ENCODE results near the gene EIF4B.

EIF4B gene

DNA sequence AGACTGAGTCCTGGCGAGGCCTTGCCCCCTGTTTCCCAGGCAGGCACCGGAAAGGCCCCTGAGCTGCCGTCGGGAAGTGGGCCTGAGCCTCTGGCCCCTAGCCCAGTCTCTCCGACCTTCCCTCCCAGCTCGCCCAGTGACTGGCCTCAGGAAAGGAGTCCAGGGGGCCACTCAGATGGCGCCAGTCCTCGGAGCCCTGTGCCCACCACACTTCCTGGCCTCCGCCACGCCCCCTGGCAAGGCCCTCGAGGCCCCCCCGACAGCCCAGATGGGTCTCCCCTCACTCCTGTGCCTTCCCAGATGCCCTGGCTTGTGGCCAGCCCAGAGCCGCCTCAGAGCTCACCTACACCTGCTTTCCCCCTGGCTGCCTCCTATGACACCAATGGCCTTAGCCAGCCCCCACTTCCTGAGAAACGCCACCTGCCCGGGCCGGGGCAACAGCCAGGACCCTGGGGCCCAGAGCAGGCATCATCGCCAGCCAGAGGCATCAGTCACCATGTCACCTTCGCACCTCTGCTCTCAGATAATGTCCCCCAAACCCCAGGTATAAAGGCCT is 54.5 kb downstream of the EIF4B start:
- DNase-seq = no peak

GRCh38 chr12:53061404-53062010 is 55.3 kb downstream of the EIF4B start:
- no peak for DNase-seq

GRCh38 chr12:53062011-53062961 is 56.0 kb downstream of the EIF4B start:
- DNase-seq = no peak

DNA sequence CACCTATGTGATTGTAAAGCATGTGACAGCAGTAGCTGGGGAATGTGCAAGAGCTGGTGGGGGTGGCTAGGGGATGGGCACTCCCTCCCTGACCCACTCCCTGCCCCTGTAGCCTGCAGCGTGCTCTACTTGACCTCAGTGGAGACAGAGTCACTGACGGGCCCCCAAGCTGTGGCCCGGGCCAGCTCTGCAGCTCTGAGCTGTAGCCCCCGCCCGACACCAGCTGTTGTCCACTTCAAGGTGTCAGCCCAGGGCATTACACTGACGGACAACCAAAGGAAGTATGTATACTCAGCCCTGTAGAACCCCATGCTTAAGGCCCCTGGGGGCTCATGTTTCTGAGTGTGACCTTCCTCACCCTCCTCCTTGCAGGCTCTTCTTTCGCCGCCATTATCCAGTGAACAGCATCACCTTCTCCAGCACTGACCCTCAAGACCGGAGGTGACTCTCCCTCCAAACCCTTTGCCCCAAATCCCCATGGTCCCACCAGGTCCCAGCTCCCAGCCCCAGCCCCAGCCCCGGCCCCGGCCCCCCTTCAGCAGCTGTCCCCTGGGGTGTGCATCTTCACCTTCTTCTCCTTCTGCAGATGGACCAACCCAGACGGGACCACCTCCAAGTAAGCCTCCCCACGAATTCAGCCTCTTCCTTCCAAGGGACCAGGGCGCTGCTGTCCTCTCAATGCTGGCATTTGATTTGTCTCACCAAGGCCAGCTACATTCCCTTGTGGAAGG is 56.9 kb downstream of the EIF4B start:
- no peak for DNase-seq

- DNase-seq = no peak
Observed at GRCh38 chr12:53063708-53064612, 57.7 kb downstream of the EIF4B start.

DNA sequence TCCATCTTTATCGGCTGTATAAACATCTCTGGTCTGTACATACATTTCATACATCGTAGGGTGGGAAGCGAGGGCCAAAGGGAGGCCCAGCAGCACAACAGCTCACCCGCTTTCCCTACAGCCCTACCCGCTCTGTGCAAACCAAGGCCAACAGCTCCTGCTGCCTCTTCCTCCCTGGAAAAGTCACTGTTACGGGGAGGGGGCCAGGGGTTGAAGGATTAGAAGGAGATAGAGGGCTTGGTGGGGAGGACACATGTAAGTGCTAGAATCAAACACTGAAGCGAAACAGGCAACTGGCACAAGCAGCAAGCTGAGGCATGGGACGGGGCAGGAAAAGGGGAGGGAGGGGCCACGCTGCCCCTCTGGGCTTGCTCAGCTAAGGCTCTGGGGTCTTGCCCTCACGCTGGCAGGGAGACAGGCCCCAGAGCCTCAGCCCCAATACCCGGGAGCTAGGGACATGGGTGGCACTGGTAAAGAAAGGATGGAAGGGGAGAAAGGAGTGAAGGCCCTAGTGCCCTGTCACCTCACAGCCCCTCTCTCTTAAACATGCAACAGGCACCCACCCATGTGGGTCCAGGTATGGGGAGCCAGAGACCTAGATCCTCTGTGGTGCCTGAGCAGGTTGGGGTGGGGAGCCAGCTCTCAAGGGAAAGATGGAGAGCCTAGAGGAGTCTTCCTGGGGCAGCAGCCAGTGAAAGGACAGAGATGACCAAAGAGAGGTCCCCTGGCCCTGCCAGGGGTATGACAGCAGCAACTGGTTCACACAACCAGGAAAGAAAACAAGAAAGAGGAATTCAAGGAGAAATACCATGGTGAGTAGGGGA is 58.6 kb downstream of the EIF4B start:
- DNase-seq = no peak

GRCh38 chr12:53065470-53065869 is 59.2 kb downstream of the EIF4B start:
- no peak for DNase-seq

GRCh38 chr12:53065975-53066931 is 60.0 kb downstream of the EIF4B start:
- DNase-seq = peak; percentile 71

GRCh38 chr12:53067074-53067992 is 61.1 kb downstream of the EIF4B start:
- no peak for DNase-seq

GRCh38 chr12:53067993-53068770 is 61.9 kb downstream of the EIF4B start:
- no peak for DNase-seq

- no peak for DNase-seq
Observed at GRCh38 chr12:53068811-53069585, 62.7 kb downstream of the EIF4B start.

GRCh38 chr12:53069621-53070410 is 63.6 kb downstream of the EIF4B start:
- DNase-seq = no peak

- DNase-seq = no peak
Observed at GRCh38 chr12:53070877-53071492, 64.7 kb downstream of the EIF4B start.

DNA sequence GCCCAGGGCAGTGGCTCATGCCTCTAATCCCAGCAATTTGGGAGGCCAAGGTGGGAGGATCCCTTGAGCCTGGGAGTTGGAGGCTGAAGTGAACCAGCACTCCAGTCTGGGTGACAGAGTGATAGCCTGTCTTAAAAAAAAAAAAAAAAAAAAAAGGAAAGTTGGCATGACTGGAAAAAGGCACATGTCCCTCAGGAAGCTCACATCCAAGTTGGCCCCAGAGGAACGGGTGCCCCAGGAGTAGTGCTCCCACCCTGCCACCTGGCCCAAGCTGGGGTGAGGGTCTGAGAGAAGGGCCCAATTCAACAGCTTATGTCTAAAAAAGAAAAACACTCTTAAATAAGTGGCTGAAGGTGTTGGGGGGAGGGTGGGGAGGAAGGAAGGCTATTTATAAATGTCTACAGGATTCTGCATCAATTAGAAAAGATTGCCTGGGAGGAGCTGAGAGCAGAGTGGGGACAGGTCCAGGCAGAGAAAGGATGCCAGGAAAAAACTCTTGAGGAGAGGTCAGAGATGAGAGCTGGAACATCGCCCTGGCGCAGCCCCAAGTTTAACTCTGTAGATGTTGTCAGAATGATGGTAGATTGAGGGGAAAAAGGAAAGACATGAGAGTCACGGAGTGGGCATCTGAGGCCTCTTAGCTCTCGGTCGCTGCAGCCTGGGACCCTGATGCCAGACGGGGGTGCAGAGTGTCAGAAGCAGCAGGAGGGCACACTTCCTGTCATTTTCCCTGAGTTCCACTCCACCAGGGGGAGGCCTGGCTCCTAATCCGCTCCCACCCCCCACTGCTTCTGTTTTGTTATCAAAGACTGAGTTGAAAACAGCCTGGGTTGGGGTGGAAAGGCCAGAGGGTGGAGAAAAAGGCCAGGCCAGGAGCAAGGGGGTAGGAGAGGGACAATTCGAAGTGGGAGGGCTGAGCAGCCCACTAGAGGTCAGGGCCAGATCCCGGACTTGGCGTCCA is 65.6 kb downstream of the EIF4B start:
- no peak for DNase-seq

GRCh38 chr12:53073881-53074280 is 67.6 kb downstream of the EIF4B start:
- DNase-seq = no peak
